CD4-positive, alpha-beta memory T cell (primary cell): ENCODE results near the gene HERPUD1. TPM values are rescaled to one million over a fixed set of nuclear protein-coding genes. Genes with fewer than 3 reads are reported as not detected.

Experiments
- CTCF ChIA-PET: fragments of 350-600 bp; sonication (Branson Sonifier 250); formaldehyde crosslinking; loops from one replicate; lab custom pipeline; 2021; ENCODE audit warnings: inconsistent platforms; ENCODE audit not compliant: partially characterized antibody; lab: Charles Lee
- POLR2A ChIA-PET: fragments of 350-600 bp; sonication (Branson Sonifier 250); formaldehyde crosslinking; loops from one replicate; lab custom pipeline; 2021; ENCODE audit not compliant: partially characterized antibody; lab: Charles Lee
- DNase-seq, 5 donors: peaks; one replicate each; pipeline versions ENCODE4 v3.0.0 to v3.0.0-alpha.2; 2020 to 2022; ENCODE audit warnings: mixed read lengths in 1 of 5
- H3K27ac ChIP-seq: one replicate; pipeline ENCODE4 v1.7.0; 2013; ENCODE audit warnings: low read depth, low read length
- H3K27me3 ChIP-seq: 2 replicates; pipeline ENCODE4 v1.7.0; 2013; ENCODE audit warnings: mild to moderate bottlenecking, low read length, moderate library complexity; ENCODE audit not compliant: insufficient read depth
- H3K36me3 ChIP-seq: 2 replicates; pipeline ENCODE4 v1.7.0; 2013; ENCODE audit warnings: mild to moderate bottlenecking, low read length, moderate library complexity; ENCODE audit not compliant: insufficient read depth
- H3K4me1 ChIP-seq: 2 replicates; pipeline ENCODE4 v1.7.0; 2013; ENCODE audit warnings: mild to moderate bottlenecking, low read length, moderate library complexity; ENCODE audit not compliant: insufficient read depth
- H3K4me3 ChIP-seq, 2 donors: one replicate each; pipeline ENCODE4 v1.7.0; 2013; ENCODE audit warnings: low read length in 2 of 2, mild to moderate bottlenecking in 1 of 2
- H3K9me3 ChIP-seq, 2 donors: one replicate each; pipeline ENCODE4 v1.7.0; 2013; ENCODE audit warnings: low read length in 2 of 2, control low read depth in 1 of 2; ENCODE audit not compliant: control insufficient read depth in 1 of 2
- H3K27ac Mint-ChIP-seq, 7 donors: one replicate each; pipeline ENCODE4 v1.8.0; 2020 to 2021; ENCODE audit warnings: mixed read lengths in 7 of 7, mild to moderate bottlenecking in 6 of 7, inconsistent platforms in 3 of 7, moderate library complexity in 3 of 7
- H3K27me3 Mint-ChIP-seq, 2 donors: one replicate each; pipeline ENCODE4 v1.8.0; 2020 to 2021; ENCODE audit warnings: mixed read lengths in 2 of 2
- H3K36me3 Mint-ChIP-seq, 2 donors: one replicate each; pipeline ENCODE4 v1.8.0; 2020 to 2021; ENCODE audit warnings: mixed read lengths in 2 of 2, inconsistent platforms in 1 of 2, mild to moderate bottlenecking in 1 of 2
- H3K4me1 Mint-ChIP-seq, 4 donors: one replicate each; pipeline ENCODE4 v1.8.0; 2020 to 2021; ENCODE audit warnings: mixed read lengths in 4 of 4, mild to moderate bottlenecking in 1 of 4
- H3K4me3 Mint-ChIP-seq, 8 donors: one replicate each; pipeline ENCODE4 v1.8.0; 2020 to 2021; ENCODE audit warnings: mixed read lengths in 8 of 8, mild to moderate bottlenecking in 7 of 8, moderate library complexity in 6 of 8, inconsistent platforms in 3 of 8
- H3K9me3 Mint-ChIP-seq, 8 donors: one replicate each; pipeline ENCODE4 v1.8.0; 2020 to 2021; ENCODE audit warnings: mixed read lengths in 8 of 8, mild to moderate bottlenecking in 5 of 8, inconsistent platforms in 3 of 8, moderate library complexity in 1 of 8
- intact Hi-C: fragments of 100-400 bp; cut with micrococcal nuclease; formaldehyde crosslinking; loops from one replicate; pipeline ENCODE4 v1.15.1; 2023
- polyA plus RNA-seq, 2 donors: library from polyadenylated mRNA; unstranded; fragments of 300-500 nt; fragmentation: Illumina TruSeq; gene quantifications; one replicate each; pipeline ENCODE4 v1.2.3, GENCODE V29; 2021
- total RNA-seq, 2 experiments: library from RNA; stranded (reverse); gene quantifications; one replicate each; pipeline ENCODE4 v1.2.3, GENCODE V29; 2021

The HERPUD1 gene
- total and polyA plus RNA-seq, 4 experiments from 2014 or later: 110 to 201 (median 133) TPM

DNA sequence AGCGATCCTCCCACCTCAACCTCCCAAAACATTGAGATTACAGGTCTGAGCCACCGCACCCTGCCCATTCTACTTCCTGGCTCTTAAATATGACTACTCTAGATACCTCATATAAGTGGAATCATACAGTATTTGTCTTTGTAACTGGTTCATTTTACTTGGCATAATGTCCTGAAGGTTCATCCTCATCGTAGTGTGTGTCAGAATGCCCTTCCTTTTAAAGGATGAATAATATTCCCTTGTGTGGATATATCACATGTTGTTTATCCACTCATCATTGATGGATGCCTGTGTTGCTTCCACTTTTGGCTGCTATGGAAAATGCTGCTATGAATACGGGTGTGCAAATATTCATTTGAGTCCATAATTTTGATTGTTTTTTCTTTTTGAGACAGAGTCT lies 24.1 kb downstream of the HERPUD1 start:
- ChIA-PET POLR2A (no interaction called here), CTCF (interaction anchor here (6.8 kb wide), 1 partner anchor 91 kb away, joined by 113 read pairs; the partner anchor contains the start of gene SLC12A3)
- intact Hi-C loops: no loop called here
- Histone ChIP-seq H3K27me3 (no peaks in the 10 kb centered on the region), H3K4me3 (no peak overlapping the region), H3K36me3 (no peaks in the 10 kb centered on the region), H3K27ac (no peak overlapping the region), H3K9me3 (no peaks in the 10 kb centered on the region), H3K4me1 (no peaks in the 10 kb centered on the region)
- Mint-ChIP-seq H3K4me1 (peaks cover 3 to 5% (median 4%) of the 10 kb centered on the region in 4 donors), H3K27me3 (no peaks in the 10 kb centered on the region), H3K36me3 (no peaks in the 10 kb centered on the region), H3K27ac (no peak overlapping the region), H3K4me3 (no peak overlapping the region), H3K9me3 (no peaks in the 10 kb centered on the region)
- no peak for DNase-seq

DNA sequence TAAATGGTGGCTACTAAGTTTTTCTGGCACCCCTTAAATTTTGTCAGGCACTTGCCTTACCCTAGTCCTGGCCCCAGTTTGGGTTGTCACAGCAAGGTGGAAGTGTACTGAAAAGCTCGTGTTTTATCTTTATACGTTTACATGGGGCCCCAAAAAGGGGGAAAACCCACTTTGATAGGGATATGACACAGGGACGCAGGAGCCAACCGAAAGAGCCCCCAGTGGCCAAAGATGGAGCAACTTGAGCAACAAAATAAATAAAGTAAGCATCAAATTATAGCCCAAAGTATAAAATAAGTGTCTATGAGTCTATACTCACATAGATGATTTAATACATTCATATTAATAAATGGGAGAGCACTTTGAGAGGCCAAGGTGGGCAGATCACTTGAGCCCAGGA lies 24.8 kb downstream of the HERPUD1 start:
- H3K27ac ChIP-seq: no peak overlapping the region
- ChIA-PET POLR2A (no interaction called here), CTCF (no interaction called here)
- Mint-ChIP-seq H3K36me3 (no peaks in the 10 kb centered on the region), H3K4me3 (no peak overlapping the region), H3K4me1 (no peaks in the 10 kb centered on the region), H3K27me3 (no peaks in the 10 kb centered on the region), H3K9me3 (no peaks in the 10 kb centered on the region), H3K27ac (no peak overlapping the region)
- intact Hi-C loops: no loop called here
- no peak overlapping the region for H3K4me3 ChIP-seq
- H3K27me3 ChIP-seq: no peaks in the 10 kb centered on the region
- no peak for DNase-seq
- no peaks in the 10 kb centered on the region for H3K4me1 ChIP-seq
- H3K9me3 ChIP-seq: no peaks in the 10 kb centered on the region
- no peaks in the 10 kb centered on the region for H3K36me3 ChIP-seq

DNA sequence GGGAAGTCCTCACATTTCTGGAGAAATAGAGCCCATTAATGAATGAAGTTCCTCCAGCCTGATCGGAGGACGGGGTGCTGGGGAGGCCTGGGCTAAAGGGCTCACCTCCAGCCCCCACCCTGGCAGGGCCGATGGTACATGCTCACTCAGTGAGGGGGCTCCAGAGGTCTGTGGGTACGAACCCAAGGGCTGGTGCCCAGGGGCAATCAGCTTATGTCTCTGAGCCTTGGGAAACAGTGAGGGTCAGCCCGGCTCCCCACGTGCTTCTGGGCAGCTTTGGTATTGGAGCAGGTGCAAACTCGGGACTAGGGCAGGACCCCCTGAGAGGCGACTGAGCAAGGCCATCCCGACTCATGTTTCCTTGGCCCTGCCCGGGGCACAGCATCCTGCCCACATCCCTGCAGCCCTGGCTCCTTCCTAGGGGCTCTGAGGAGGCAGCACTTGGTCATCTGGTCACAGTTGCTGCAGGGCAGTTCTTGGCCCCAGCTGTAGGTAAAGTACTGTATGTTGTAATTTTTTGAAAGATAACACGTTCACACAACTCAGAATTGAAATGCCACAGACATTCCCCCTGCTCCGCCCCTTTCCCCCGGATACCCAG lies 28.8 kb downstream of the HERPUD1 start:
- H3K27ac ChIP-seq: no peak overlapping the region
- Mint-ChIP-seq H3K4me3 (no peak overlapping the region), H3K27ac (no peak overlapping the region), H3K27me3 (no peaks in the 10 kb centered on the region), H3K4me1 (peaks cover 8 to 16% (median 14%) of the 10 kb centered on the region in 4 donors), H3K9me3 (no peaks in the 10 kb centered on the region), H3K36me3 (no peaks in the 10 kb centered on the region)
- no peaks in the 10 kb centered on the region for H3K9me3 ChIP-seq
- DNase-seq: no peak
- intact Hi-C loops: no loop called here
- H3K4me3 ChIP-seq: no peak overlapping the region
- H3K36me3 ChIP-seq: no peaks in the 10 kb centered on the region
- H3K27me3 ChIP-seq: no peaks in the 10 kb centered on the region
- CTCF ChIA-PET: interaction anchor here (1.2 to 6.9 kb wide), 3 partner anchors 9 to 124 kb away, joined by 3 to 81 read pairs (median 4); no protein-coding TSS in a partner anchor
- H3K4me1 ChIP-seq: peaks cover 15% of the 10 kb centered on the region
- POLR2A ChIA-PET: interaction anchor here (0.6 kb wide), 1 partner anchor 34 kb away, joined by 3 read pairs; no protein-coding TSS in a partner anchor

DNA sequence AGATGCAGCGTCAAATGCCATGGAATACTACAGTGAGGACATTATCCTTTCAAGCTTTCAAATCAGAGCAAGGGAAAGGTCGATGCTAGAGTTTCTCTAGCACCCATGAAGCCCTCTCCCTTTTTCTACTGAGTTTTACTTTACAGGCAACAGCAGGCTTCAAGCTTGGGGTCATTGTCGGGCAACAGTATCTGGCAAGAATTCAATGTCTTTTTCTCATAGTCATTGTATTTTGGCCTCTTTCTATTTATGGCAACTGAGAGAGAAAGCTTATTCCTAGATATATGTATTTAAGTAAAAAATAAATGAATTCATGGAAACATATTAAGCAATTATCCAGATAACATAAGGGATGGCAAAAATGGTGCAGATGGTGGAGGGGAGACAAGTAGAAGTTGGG lies 29.4 kb downstream of the HERPUD1 start:
- H3K4me1 Mint-ChIP-seq: peaks cover 10 to 22% (median 17%) of the 10 kb centered on the region in 4 donors
- H3K9me3 Mint-ChIP-seq: no peaks in the 10 kb centered on the region
- Histone ChIP-seq H3K9me3 (no peaks in the 10 kb centered on the region), H3K27me3 (no peaks in the 10 kb centered on the region), H3K27ac (no peak overlapping the region), H3K36me3 (no peaks in the 10 kb centered on the region), H3K4me3 (no peak overlapping the region), H3K4me1 (peaks cover 19% of the 10 kb centered on the region)
- H3K4me3 Mint-ChIP-seq: no peak overlapping the region
- ChIA-PET POLR2A (interaction anchor here (0.6 kb wide), 1 partner anchor 34 kb away, joined by 3 read pairs; no protein-coding TSS in a partner anchor), CTCF (interaction anchor here (1.2 to 6.9 kb wide), 3 partner anchors 10 to 123 kb away, joined by 3 to 81 read pairs (median 4); no protein-coding TSS in a partner anchor)
- no peaks in the 10 kb centered on the region for H3K36me3 Mint-ChIP-seq
- no peak overlapping the region for H3K27ac Mint-ChIP-seq
- no peaks in the 10 kb centered on the region for H3K27me3 Mint-ChIP-seq
- DNase-seq: no peak
- intact Hi-C loops: no loop called here

DNA sequence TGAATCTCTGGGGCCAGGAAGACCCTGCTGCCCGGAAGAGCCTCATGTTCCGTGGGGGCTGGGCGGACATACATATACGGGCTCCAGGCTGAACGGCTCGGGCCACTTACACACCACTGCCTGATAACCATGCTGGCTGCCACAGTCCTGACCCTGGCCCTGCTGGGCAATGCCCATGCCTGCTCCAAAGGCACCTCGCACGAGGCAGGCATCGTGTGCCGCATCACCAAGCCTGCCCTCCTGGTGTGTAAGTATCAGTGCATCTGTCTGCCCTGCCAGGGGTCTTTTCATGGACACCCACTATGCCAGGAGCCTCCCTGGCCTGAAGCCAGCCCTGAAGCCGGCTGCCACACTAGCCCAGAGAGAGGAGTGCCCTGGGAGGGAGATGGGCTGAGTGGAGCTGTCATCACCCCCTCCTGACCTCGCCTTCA lies 29.9 kb downstream of the HERPUD1 start, which contains the start of gene CETP:
CETP (plus strand) TSS at position 100 of the 431 bp plus-strand sequence; CDS start at position 130, 30 bp downstream.
- DNase-seq: no peak
- H3K9me3 ChIP-seq: no peaks in the 10 kb centered on the region
- H3K27me3 Mint-ChIP-seq: no peaks in the 10 kb centered on the region
- no peaks in the 10 kb centered on the region for H3K9me3 Mint-ChIP-seq
- H3K36me3 ChIP-seq: no peaks in the 10 kb centered on the region
- no peak within 1 kb of the TSS for H3K27ac ChIP-seq
- peak within 1 kb of the TSS in 2 of 7 donors; percentile 43 to 57 for H3K27ac Mint-ChIP-seq
- ChIA-PET POLR2A (interaction anchor here (0.9 to 5.2 kb wide), 3 partner anchors 28 to 224 kb away, joined by 3 to 41 read pairs (median 4); partner anchors contain the start of genes NLRC5, PSME3IP1 and RSPRY1), CTCF (interaction anchor here (0.7 to 6.9 kb wide), 8 partner anchors 23 to 173 kb away, joined by 3 to 81 read pairs (median 4); no protein-coding TSS in a partner anchor)
- H3K27me3 ChIP-seq: no peaks in the 10 kb centered on the region
- intact Hi-C loops: no loop called here
- no peaks in the 10 kb centered on the region for H3K36me3 Mint-ChIP-seq
- H3K4me3 Mint-ChIP-seq: no peak within 1 kb of the TSS
- H3K4me3 ChIP-seq: no peak within 1 kb of the TSS
- peaks cover 19% of the 10 kb centered on the region for H3K4me1 ChIP-seq
- H3K4me1 Mint-ChIP-seq: peaks cover 11 to 22% (median 17%) of the 10 kb centered on the region in 4 donors

DNA sequence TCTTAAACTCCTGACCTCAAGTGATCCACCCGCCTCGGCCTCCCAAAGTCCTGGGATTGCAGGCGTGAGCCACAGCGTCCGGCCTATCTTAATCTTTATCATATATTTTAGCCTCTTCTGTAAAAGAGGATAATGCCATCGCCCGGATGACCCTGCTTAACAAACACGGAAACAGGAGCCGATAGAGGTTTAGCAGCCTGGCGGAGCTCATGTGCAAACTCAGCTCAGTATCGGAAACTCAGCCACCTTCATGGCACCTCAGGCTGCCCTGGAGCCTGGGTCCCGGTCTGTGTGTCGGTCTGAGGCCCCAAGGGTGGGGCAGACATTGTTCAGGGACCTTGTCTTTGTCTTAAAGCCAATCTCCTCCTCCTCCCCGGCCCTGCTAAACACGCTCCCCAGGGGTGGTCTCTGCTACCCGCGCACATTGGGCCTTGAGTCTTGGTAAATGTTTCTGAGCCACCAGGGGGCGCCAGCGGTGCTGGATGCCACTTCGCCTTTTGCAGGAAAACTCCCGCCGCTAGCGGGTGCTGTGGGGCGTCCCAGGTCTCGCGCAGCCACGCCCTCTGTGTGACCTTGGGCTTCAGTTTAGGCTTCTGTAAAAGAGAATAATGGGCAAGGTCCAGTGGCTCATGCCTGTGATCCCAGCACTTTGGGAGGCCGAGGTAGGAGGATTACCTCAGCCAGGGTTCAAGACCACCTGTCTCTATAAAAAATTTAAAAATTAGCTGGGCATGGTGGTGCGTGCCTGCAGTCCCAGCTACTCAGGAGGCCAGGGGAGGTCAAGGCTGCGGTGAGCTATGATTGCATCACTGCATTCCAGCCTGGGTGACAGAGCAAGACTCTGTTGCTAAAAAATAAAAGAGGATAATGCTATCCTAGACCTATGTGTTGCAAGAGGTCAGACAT lies 32.6 kb downstream of the HERPUD1 start:
- peak; percentile 89 to 92 (median 92) for DNase-seq
- Histone ChIP-seq H3K27me3 (no peaks in the 10 kb centered on the region), H3K4me3 (no peak overlapping the region), H3K9me3 (no peaks in the 10 kb centered on the region), H3K27ac (no peak overlapping the region), H3K36me3 (no peaks in the 10 kb centered on the region), H3K4me1 (peaks cover 19% of the 10 kb centered on the region)
- no peaks in the 10 kb centered on the region for H3K36me3 Mint-ChIP-seq
- H3K27me3 Mint-ChIP-seq: no peaks in the 10 kb centered on the region
- H3K27ac Mint-ChIP-seq: peak overlapping the region in 3 of 7 donors; percentile 12 to 94 (median 83)
- POLR2A ChIA-PET: interaction anchor here (0.6 to 5.2 kb wide), 15 partner anchors 8 to 119 kb away, joined by 3 to 41 read pairs (median 4); partner anchors contain the start of gene NLRC5
- peak overlapping the region in 1 of 8 donors; percentile 69 for H3K4me3 Mint-ChIP-seq
- intact Hi-C loops: loop anchor here (1.0 to 2.0 kb wide), 6 partner anchors 25 to 204 kb away; partner anchors contain the start of genes HERPUD1 and NLRC5
- CTCF ChIA-PET: interaction anchor here (0.6 to 6.9 kb wide), 41 partner anchors 9 to 453 kb away, joined by 3 to 81 read pairs (median 5); partner anchors contain the start of genes CPNE2, NLRC5, PSME3IP1 and RSPRY1
- peaks cover 11 to 22% (median 17%) of the 10 kb centered on the region in 4 donors for H3K4me1 Mint-ChIP-seq
- no peaks in the 10 kb centered on the region for H3K9me3 Mint-ChIP-seq
